Urinary bladder (tissue), 4 donors: ENCODE data around the gene STRADB. TPM values are rescaled to one million over a fixed set of nuclear protein-coding genes. Genes with fewer than 3 reads are reported as not detected.
A peak's percentile ranks its signal among the peaks of the same experiment; 100 is the strongest.
"Not testable (repeated sequence)": the region's sequence is repeated elsewhere in the genome, so short reads cannot be mapped to it uniquely, and the experiment has no call there.

Experiments used
- DNase-seq: peaks from one replicate; pipeline ENCODE4 v3.0.0-alpha.2; 2015; ENCODE audit errors: extremely low spot score
- H3K27ac ChIP-seq: one replicate; pipeline ENCODE4 v1.5.1; 2013; ENCODE audit warnings: low read depth, mild to moderate bottlenecking, moderate library complexity
- H3K36me3 ChIP-seq: one replicate; pipeline ENCODE4 v1.6.1; 2013; ENCODE audit warnings: mild to moderate bottlenecking, moderate library complexity; ENCODE audit not compliant: insufficient read depth
- H3K4me1 ChIP-seq: one replicate; pipeline ENCODE4 v1.6.1; 2013; ENCODE audit warnings: mild to moderate bottlenecking, moderate library complexity; ENCODE audit not compliant: insufficient read depth
- H3K4me3 ChIP-seq: one replicate; pipeline ENCODE4 v1.5.1; 2013; ENCODE audit warnings: low read depth, low read length
- WGBS: extraction: QIAGEN DNeasy Blood & Tissue Kit; methylation state at CpG from one replicate; pipeline ENCODE4 v1.1.7; 2013; 5-methylcytosine and 5-hydroxymethylcytosine counted together
- polyA plus RNA-seq: library from polyadenylated mRNA; stranded (reverse); fragments of 200-250 nt; gene quantifications from one replicate; pipeline ENCODE4 v1.2.3, GENCODE V29; 2013
- total RNA-seq: library from RNA; depleted of rRNA; stranded (reverse); fragments of >200 nt; gene quantifications from one replicate; pipeline ENCODE4 v1.2.3, GENCODE V29; 2014
- donor health status: healthy with polysubstance abuse.
- donor health status: healthy.

Gene STRADB
- total and polyA plus RNA-seq, 2 donors: 10.0 to 43.0 TPM

GRCh38 chr2:201465524-201465971 is 14.0 kb downstream of the STRADB start:
- Histone ChIP-seq H3K4me1 (peaks cover 2% of the 10 kb centered on the region), H3K4me3 (no peak overlapping the region), H3K36me3 (no peaks in the 10 kb centered on the region), H3K27ac (peak overlapping the region; percentile 69)
- 65% methylated on average over 2 of the region's 2 CpGs for WGBS
- no peak for DNase-seq

DNA sequence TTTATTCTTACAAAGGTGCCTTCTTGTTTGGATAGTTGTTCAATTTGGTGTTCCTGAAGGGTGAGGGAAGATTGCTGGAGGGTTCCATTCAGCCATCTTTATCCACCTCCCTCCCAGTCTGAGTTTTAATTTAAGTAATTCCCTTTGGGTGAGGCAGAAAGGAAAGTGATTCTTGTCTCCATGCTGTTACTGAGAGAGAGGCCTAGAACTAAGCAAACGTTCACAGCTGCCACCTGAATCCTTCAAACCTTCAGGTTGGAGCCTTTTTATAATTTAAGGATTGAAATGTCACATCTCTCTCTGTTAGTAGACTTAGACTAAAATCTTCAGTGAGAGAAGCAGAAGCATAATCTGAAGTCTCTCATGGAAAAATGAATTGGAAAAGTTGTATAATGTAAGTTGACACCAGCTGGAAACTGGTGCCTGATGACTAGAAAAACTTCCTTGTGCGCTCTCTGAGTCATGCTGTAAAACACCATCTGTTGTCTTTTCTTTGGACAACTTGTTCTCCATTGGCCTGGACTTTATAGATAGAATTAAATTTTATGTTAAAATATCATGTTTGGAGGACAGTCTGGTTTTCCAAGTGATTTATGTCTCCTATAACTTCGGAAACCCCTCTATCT is 14.6 kb downstream of the STRADB start:
- Histone ChIP-seq H3K27ac (peak overlapping the region; percentile 69), H3K4me3 (no peak overlapping the region), H3K36me3 (no peaks in the 10 kb centered on the region), H3K4me1 (peaks cover 2% of the 10 kb centered on the region)
- WGBS: 44% methylated on average over 3 of the region's 3 CpGs
- peak; percentile 49 for DNase-seq

DNA sequence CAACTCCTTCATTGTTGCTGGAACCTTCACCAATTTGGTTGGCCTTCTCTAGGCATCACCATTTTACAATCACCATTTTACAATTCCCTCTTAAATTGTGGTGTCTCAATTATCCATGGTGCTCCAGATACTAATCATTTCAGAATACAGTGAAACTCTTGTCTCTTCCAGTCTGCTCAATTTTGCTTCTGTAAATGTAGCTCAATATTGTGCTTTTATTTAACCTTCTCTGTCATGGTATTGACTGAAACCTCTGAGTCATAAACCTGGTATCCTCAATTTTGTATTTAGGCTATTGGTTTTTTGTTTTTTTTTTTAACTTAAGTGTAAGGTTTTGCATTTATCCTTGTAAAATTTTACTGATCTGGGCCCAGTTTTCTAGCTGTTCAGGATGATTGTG is 16.1 kb downstream of the STRADB start:
- H3K4me3 ChIP-seq: no peak overlapping the region
- no peak overlapping the region for H3K27ac ChIP-seq
- DNase-seq: no peak
- no peaks in the 10 kb centered on the region for H3K36me3 ChIP-seq
- H3K4me1 ChIP-seq: peaks cover 2% of the 10 kb centered on the region

- Histone ChIP-seq H3K27ac (no peak overlapping the region), H3K4me3 (no peak overlapping the region), H3K36me3 (peaks cover 2% of the 10 kb centered on the region), H3K4me1 (no peaks in the 10 kb centered on the region)
- DNase-seq: no peak
- WGBS: 84% methylated on average over 9 of the region's 9 CpGs
Measured at GRCh38 chr2:201470821-201471731, 19.5 kb downstream of the STRADB start.

GRCh38 chr2:201471732-201472393 is 20.3 kb downstream of the STRADB start:
- Histone ChIP-seq H3K4me3 (no peak overlapping the region), H3K4me1 (no peaks in the 10 kb centered on the region), H3K36me3 (peaks cover 2% of the 10 kb centered on the region), H3K27ac (no peak overlapping the region)
- no peak for DNase-seq
- WGBS: 49% methylated on average over 3 of the region's 3 CpGs

DNA sequence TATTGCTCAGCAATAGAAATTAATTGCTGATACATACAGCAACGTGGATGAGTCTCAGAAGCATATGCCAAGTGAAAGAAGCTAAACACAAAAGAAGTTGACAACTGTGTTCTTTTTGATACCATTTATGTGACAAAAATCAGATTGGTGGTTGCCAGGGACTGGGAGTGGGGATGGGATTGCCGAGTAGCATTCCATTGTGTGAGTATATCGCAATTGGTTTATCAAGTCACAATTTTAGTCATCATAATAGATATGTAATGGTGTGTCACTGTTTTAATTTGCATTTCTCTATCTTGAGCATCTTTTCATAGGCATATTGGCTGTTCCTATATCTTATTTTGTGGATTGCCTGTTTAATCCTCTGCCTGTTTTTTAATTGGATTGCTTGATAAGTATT is 20.9 kb downstream of the STRADB start:
- H3K4me3 ChIP-seq: no peak overlapping the region
- peaks cover 2% of the 10 kb centered on the region for H3K36me3 ChIP-seq
- no peak for DNase-seq
- H3K4me1 ChIP-seq: no peaks in the 10 kb centered on the region
- 71% methylated on average over 3 of the region's 3 CpGs for WGBS
- no peak overlapping the region for H3K27ac ChIP-seq

DNA sequence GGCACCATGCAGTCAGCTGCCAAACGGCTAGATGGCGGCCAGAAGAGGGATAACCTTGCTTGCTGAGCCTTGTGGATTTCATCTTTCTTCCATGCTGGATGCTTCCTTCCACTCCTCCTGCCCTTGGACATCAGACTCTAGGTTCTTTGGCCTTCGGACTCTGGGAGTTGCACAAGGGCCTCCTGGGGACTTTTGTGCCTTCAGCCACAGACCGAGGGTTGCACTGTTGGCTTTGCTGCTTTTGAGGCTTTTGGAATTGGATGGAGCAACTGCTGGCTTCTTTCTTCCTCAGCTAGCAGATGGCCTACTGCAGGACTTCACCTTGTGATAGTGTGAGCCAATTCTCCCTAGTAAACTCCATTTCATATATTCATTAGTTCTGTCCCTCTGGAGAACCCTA is 31.0 kb downstream of the STRADB start:
- H3K4me3 ChIP-seq: no peak overlapping the region
- no peaks in the 10 kb centered on the region for H3K36me3 ChIP-seq
- no peak overlapping the region for H3K27ac ChIP-seq
- H3K4me1 ChIP-seq: no peaks in the 10 kb centered on the region
- 94% methylated on average over 4 of the region's 4 CpGs for WGBS
- no peak for DNase-seq

- 0% methylated on average over 1 of the region's 1 CpG for WGBS
- Histone ChIP-seq H3K27ac (no peak overlapping the region), H3K4me1 (no peaks in the 10 kb centered on the region), H3K36me3 (no peaks in the 10 kb centered on the region), H3K4me3 (no peak overlapping the region)
- no peak for DNase-seq
Measured at GRCh38 chr2:201483342-201483741, 31.8 kb downstream of the STRADB start.

- H3K27ac ChIP-seq, H3K4me1 ChIP-seq, H3K36me3 ChIP-seq, H3K4me3 ChIP-seq, DNase-seq: not testable (repeated sequence)
- WGBS: 82% methylated on average over 4 of the region's 4 CpGs
Measured at GRCh38 chr2:201483758-201484157, 32.2 kb downstream of the STRADB start.

- H3K4me1 ChIP-seq: no peaks in the 10 kb centered on the region
- WGBS: 36% methylated on average over 4 of the region's 4 CpGs
- DNase-seq: no peak
- H3K36me3 ChIP-seq: no peaks in the 10 kb centered on the region
- no peak overlapping the region for H3K4me3 ChIP-seq
- no peak overlapping the region for H3K27ac ChIP-seq
Measured at GRCh38 chr2:201484805-201485204, 33.3 kb downstream of the STRADB start.

DNA sequence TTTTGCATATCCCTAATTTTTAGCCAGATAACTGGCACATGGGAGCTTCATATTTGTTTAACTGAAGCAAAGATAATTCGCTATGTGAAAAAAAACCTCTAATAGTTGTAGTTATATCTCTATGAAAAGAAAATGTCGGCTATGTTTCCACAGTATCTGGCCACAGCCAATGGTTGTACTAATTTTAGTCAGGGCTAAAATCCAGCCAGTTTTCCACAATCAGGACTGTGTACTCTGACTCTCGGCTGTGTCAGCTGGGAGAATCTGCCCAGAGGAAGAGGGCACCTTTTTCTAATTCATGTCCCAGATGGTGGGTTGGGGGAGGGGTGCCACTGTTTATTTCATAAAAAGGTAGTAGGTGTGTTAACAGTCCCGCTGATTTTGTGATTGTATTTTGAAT is 38.8 kb downstream of the STRADB start:
- 75% methylated on average over 4 of the region's 4 CpGs for WGBS
- Histone ChIP-seq H3K27ac (no peak overlapping the region), H3K36me3 (no peaks in the 10 kb centered on the region), H3K4me1 (no peaks in the 10 kb centered on the region), H3K4me3 (no peak overlapping the region)
- DNase-seq: no peak

GRCh38 chr2:201496785-201497184 is 45.2 kb downstream of the STRADB start:
- Histone ChIP-seq H3K27ac (no peak overlapping the region), H3K36me3 (no peaks in the 10 kb centered on the region), H3K4me3 (no peak overlapping the region), H3K4me1 (no peaks in the 10 kb centered on the region)
- DNase-seq: no peak
- 75% methylated on average over 1 of the region's 1 CpG for WGBS

- Histone ChIP-seq H3K27ac (no peak overlapping the region), H3K4me1 (no peaks in the 10 kb centered on the region), H3K4me3 (no peak overlapping the region), H3K36me3 (no peaks in the 10 kb centered on the region)
- 67% methylated on average over 3 of the region's 3 CpGs for WGBS
- no peak for DNase-seq
Measured at GRCh38 chr2:201500534-201500933, 49.0 kb downstream of the STRADB start.

DNA sequence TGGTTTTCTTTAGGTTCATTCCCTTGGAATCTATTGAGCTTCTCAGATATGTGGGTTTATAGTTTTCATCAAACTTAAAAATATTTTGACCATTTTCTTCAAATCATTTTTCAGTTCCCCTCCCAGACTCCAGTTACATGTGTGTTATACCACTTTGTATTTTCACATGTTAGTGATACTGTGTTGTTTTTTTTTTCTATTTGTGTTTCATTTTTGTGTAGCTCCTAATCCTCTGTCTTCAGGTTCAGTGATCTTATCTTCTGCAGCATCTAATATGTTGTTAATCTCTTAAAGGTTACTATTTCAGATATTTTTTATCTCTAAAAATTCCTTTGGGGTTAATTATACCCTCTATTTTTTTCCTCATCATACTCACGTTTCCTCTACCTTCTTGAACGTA is 51.2 kb downstream of the STRADB start:
- Histone ChIP-seq H3K4me3 (no peak overlapping the region), H3K36me3 (no peaks in the 10 kb centered on the region), H3K27ac (no peak overlapping the region), H3K4me1 (no peaks in the 10 kb centered on the region)
- 95% methylated on average over 2 of the region's 2 CpGs for WGBS
- DNase-seq: no peak
